Activated naive CD4-positive, alpha-beta T cell treated with anti-CD3 and anti-CD28 coated beads, Interleukin-2, amount 50 U/mL, for 72 hours (primary cell): ENCODE results near the gene IL23R. TPM values are rescaled to one million over a fixed set of nuclear protein-coding genes. Genes with fewer than 3 reads are reported as not detected.
"Not testable (repeated sequence)": the region's sequence is repeated elsewhere in the genome, so short reads cannot be mapped to it uniquely, and the experiment has no call there.

Experiments
- ATAC-seq, 2 donors: fragments of 150-1000 bp; cut with Tn5 transposase; 2 replicates each; pipeline ENCODE4 v1.10.0; 2021; ENCODE audit warnings: mild to moderate bottlenecking in 2 of 2, moderate library complexity in 2 of 2
- DNase-seq, 2 donors: peaks; one replicate each; pipeline ENCODE4 v3.0.0; 2021 to 2022; ENCODE audit warnings: low spot score in 2 of 2
- H3K27ac Mint-ChIP-seq, 2 donors: one replicate each; pipeline ENCODE4 v1.8.0; 2022; ENCODE audit warnings: mild to moderate bottlenecking in 2 of 2, mixed read lengths in 2 of 2
- H3K36me3 Mint-ChIP-seq, 2 donors: one replicate each; pipeline ENCODE4 v1.8.0; 2022; ENCODE audit warnings: mixed read lengths in 2 of 2
- H3K9me3 Mint-ChIP-seq, 2 donors: one replicate each; pipeline ENCODE4 v1.8.0; 2022; ENCODE audit warnings: mixed read lengths in 2 of 2
- total RNA-seq, 2 donors: library from RNA; stranded (reverse); gene quantifications; one replicate each; pipeline ENCODE4 v1.2.3, GENCODE V29; 2022

Gene IL23R
- total RNA-seq, 2 donors from 2014 or later: 0.87 to 15.6 TPM

DNA sequence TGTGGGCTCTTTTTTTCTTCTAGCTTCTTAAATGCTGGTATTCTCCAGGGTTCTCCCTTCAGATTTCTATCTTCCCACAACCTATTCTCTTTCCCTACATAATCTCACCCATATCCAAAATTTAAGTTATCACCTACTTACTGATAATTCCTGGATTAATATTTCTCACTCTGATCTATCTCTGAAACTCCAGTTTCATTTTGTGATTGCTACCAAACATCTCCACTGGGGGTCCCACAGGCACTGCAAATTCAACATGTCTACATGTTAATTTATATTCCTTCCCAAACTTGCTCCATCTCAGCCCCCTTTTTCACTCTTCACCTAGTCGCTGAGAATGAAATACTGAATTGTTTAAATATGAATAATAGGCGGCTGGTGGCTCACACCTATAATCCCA lies 21.6 kb upstream of the IL23R start:
- Mint-ChIP-seq H3K9me3 (no peaks in the 10 kb centered on the region), H3K36me3 (no peaks in the 10 kb centered on the region), H3K27ac (peak overlapping the region in 1 of 2 donors; percentile 16)
- no peak for DNase-seq
- no peak for ATAC-seq

DNA sequence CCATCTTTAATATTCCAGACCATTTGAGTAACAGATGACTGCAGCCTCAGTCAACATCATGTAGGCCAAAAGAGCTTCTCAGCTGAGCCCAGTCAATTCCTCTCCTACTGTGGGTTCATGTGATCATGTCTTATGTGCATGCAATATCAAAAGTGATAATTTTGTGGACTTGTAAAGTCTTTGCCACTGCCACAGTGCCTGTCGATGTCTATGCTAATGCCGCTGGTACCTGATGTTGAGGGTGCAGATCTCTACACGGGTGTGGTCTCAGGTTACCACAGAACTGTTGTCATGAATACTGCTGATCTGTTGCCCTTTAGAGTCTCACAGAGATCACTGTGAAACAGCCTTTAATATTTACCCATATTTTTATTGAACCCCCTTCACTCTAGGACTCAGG lies 20.2 kb upstream of the IL23R start:
- ATAC-seq (no peak), DNase-seq (no peak)
- Mint-ChIP-seq H3K36me3 (no peaks in the 10 kb centered on the region), H3K9me3 (no peaks in the 10 kb centered on the region), H3K27ac (peak overlapping the region in 1 of 2 donors; percentile 77)

DNA sequence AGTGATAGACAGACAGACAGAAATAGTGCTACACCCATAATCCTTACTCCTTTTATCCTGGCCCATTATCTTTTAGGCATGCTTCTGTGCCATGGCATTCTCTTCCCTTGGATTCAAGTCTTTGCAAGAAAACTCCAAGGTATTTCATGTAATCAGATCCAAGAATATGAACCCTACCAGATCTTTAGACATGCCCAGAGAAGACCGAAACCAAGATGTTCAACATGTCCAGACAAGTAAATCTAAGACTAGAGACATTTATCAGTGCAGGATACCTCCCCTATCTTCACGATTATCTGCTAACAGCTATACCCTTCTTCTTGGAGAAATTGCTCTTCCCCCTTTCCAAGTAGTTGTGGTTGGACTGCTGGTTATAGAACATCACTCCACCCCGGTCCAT lies 19.7 kb upstream of the IL23R start:
- peak overlapping the region in 1 of 2 donors; percentile 77 for H3K27ac Mint-ChIP-seq
- no peaks in the 10 kb centered on the region for H3K36me3 Mint-ChIP-seq
- no peak for DNase-seq
- H3K9me3 Mint-ChIP-seq: no peaks in the 10 kb centered on the region
- no peak for ATAC-seq

DNA sequence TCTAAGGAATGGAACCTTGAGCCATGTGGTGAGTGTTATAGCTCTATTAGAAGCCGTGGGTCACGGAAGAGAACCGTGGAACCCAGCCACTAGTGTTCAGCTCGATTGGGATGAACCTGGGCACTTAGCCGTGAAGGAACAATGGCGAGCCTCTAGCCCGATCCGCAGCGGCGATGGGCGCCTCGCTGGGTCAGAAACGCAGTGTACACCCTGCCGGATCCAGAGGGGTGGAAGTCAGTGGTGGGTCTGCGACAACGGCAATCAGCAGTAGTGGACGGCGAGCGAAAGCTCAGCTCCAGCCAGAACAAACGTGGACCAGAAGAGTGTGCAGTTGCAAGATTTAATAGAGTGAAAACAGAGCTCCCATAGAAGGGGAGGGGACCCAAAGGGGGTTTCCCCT lies 18.3 kb upstream of the IL23R start:
- H3K36me3 Mint-ChIP-seq, ATAC-seq, H3K27ac Mint-ChIP-seq, DNase-seq, H3K9me3 Mint-ChIP-seq: not testable (repeated sequence)

DNA sequence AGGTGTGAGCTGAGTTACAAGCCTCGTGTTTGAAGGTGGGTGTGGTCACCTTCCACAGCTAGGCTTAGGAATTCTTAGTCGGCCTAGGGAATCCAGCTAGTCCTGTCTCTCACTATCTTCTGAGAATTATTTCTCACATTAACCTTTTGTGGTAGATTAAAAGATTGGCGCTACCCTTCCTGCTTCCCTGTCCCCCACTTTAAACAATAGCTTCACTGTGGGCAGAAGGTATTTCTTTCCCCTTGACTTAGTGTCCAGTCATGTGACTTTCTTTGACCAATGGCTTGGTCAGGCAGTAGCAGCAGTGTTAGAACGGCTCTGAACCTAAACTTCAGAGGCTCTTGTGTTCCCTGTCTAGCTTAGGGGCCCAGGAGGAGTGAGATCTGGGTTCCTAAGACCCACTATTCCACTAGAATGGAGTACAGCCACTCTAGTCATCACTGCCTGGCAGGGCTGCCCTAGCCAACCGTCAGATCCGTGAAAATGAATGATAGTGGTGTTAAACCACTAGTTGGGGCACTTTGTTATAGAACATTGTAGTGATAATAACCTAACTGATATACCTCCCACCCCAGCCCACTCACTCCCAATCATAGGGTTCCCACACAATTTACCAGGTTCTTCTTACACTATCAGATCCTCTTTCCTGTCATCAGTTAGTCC lies 17.6 kb upstream of the IL23R start:
- DNase-seq (no peak), ATAC-seq (peak; percentile 30 to 63)
- Mint-ChIP-seq H3K9me3 (no peaks in the 10 kb centered on the region), H3K36me3 (peaks cover 0 to 6% of the 10 kb centered on the region in 2 donors), H3K27ac (peak overlapping the region in 1 of 2 donors; percentile 80)

DNA sequence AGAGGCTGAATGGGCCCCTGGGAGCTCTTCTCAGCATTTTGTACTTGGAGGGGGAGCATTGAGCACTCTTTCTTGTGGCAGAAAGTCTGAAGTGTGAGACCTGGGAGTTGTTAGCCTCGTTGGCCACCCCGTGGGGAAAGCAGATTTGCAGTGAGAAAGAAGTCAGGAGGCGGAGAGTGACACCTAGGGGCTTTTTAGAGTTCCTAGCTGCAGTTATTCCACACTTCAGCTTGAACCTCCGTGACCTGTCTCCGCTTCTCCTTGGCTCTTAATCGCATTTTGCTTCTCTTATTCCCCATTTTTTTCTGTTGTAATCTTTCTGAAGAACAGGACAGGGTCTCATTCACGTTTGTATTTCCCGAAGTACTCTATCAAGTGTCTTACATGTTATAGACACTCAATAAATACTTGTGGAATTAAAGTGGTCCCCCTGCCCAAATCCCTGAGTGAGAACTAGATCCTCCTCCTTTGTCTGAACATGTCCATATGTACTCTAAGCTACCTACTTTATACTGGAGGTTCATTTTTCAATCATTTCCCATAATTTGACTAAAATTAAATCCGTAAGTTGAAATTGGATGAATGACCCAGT lies 17.0 kb upstream of the IL23R start:
- Mint-ChIP-seq H3K27ac (peak overlapping the region in 1 of 2 donors; percentile 80), H3K9me3 (no peaks in the 10 kb centered on the region), H3K36me3 (peaks cover 0 to 12% of the 10 kb centered on the region in 2 donors)
- ATAC-seq (peak; percentile 91 to 92), DNase-seq (peak in 1 of 2 donors; percentile 54)

DNA sequence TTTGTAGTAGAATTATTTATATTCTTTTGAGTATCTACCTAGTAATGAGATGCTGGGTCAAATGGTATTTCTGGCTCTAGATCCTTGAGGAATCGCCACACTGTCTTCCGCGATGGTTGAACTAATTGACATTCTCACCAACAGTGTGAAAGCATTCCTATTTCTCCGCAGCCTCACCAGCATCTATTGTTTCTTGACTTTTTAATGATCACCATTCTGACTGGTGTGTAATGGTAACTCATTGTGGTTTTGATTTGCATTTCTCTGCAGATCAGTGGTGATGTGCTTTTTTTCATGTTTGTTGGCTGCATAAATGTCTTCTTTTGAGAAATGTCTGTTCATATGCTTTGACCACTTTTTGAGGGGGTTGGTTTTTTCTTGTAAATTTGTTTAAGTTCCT lies 15.3 kb upstream of the IL23R start:
- Mint-ChIP-seq H3K27ac (no peak overlapping the region), H3K9me3 (peaks cover 0 to 6% of the 10 kb centered on the region in 2 donors)

DNA sequence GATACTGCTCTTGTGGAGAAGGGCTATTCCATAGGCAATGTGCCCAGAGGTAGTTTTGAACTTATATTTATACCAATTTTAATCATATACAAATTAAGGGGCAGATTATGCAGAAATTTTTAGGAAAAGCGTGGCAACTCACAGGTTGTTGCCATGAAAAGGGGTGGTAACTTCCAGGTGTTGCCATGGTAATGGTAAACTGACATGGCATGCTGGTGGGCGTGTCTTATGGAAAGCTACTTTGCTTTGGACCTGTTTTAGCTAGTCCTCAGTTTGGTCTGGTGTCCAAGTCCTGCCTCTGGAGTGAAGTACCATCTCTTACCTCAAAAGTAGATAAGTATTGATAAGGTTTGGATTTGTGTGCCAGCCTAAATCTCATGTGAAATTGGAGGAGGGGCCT lies 7.9 kb upstream of the IL23R start:
- peaks cover 0 to 20% of the 10 kb centered on the region in 2 donors for H3K36me3 Mint-ChIP-seq
- peak overlapping the region in 1 of 2 donors; percentile 58 for H3K27ac Mint-ChIP-seq
- peaks cover 0 to 6% of the 10 kb centered on the region in 2 donors for H3K9me3 Mint-ChIP-seq
- DNase-seq (no peak), ATAC-seq (peak in 1 of 2 donors; percentile 9)

More for the DNA sequence above, 15.3 kb upstream of the IL23R start:
- peaks cover 0 to 23% of the 10 kb centered on the region in 2 donors for H3K36me3 Mint-ChIP-seq
- ATAC-seq (no peak), DNase-seq (no peak)

DNA sequence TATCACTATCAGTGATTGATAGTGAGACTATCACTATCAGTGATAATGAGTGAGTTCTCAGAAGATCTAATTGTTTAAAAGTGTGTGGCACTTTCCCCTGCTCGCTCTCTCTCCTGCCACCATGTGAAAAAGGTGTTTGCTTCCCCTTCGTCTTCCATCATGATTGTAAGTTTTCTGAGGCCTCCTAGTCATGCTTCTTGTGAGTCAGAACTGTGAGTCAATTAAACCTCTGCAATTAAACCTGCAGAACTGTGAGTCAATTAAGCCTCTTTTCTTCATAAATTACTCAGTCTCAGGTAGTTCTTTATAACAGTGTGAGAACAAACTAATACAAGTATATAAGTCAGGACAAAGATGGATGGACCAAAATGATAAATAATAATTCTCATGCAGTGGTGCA lies 7.0 kb upstream of the IL23R start:
- DNase-seq (no peak), ATAC-seq (peak; percentile 77)
- Mint-ChIP-seq H3K9me3 (peaks cover 0 to 6% of the 10 kb centered on the region in 2 donors), H3K36me3 (peaks cover 0 to 12% of the 10 kb centered on the region in 2 donors), H3K27ac (peak overlapping the region; percentile 71 to 92)

DNA sequence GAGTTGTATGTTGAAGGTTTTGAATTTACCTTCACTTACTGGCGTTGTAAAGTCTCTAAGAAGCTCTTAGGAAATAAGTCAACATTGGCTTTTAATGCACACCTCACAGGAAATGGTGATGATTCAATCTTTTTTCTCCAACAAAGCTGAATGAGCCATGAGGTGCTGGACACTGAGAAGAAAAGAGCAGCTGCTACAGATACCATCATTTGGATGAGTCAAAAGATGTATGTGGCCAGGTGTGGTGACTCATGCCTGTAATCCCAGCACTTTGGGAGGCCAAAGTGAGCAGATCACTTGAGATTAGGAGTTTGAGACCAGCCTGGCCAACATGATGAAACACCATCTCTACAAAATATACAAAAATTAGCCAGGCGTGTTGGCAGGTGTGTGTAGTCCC lies 3.3 kb upstream of the IL23R start:
- ATAC-seq: peak; percentile 76 to 83
- Mint-ChIP-seq H3K36me3 (peaks cover 0 to 25% of the 10 kb centered on the region in 2 donors), H3K27ac (peak overlapping the region; percentile 78 to 99), H3K9me3 (no peaks in the 10 kb centered on the region)
- DNase-seq: peak; percentile 56 to 69

DNA sequence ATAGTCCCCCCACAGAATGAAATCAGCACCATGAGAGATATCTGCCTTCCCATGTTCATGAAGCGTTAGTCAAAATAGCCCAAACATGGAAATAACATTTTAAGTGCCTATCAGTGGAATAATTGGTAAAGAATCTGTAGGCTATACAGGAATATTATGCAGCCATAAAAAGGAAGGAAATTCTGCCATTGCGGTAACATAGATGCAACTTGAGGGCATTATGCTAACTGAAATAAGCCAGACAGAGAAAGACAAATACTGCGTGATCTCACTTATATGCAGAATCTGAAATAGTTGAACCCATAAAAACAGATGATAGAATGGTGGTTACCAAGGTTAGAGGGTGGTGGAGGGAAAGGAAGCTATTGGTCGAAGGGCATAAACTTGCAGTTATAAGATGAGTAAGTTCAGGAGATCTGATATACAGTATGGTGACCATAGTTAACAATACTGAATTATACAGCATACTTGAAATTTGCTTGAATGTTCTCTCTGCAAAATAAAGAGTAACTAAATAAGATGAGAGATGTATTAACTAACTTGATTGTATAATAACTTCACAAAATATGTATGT lies 699 bp upstream of the IL23R start:
- peaks cover 0 to 34% of the 10 kb centered on the region in 2 donors for H3K36me3 Mint-ChIP-seq

DNA sequence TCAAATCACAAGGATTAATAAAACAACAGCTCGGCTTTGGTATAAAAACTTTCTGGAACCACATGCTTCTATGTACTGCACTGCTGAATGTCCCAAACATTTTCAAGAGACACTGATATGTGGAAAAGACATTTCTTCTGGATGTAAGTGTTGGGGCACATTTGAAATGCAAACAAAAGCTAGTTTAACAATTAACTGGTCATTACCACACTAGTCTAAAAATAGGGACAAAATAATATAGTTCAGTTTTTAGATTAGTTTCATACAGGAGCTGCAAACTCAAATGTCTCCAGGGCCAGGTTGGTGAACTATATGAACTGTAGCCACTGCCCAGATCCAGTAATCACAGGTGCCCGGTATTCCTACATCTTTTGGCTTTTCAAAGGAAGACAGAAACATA lies 3.2 kb downstream of the IL23R start:
- Mint-ChIP-seq H3K36me3 (peaks cover 0 to 46% of the 10 kb centered on the region in 2 donors), H3K9me3 (no peaks in the 10 kb centered on the region), H3K27ac (peak overlapping the region in 1 of 2 donors; percentile 100)
- ATAC-seq (no peak), DNase-seq (no peak)

More for the DNA sequence above, 699 bp upstream of the IL23R start:
- Mint-ChIP-seq H3K27ac (peak overlapping the region; percentile 70 to 96), H3K9me3 (no peaks in the 10 kb centered on the region)
- ATAC-seq (no peak), DNase-seq (no peak)

DNA sequence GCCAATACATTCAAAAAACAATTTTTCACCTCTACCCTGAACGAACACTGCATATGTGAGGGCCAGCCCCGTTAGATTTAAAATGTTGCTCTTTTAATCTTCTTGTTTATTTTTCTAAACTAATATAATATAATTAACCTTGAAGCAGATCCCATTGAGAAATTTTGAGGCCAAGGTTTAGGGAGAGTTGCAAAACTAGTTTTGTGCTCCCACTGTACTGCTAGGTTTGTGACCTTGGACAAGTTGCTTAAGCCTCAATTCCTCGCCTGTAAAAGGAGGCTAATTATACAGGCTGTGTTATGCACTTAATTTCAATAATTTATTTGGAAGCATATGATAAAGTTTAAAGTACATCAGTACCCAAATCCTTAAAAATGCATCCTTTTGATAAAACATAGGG lies 3.7 kb downstream of the IL23R start:
- Mint-ChIP-seq H3K9me3 (peaks cover 2 to 3% of the 10 kb centered on the region in 2 donors), H3K27ac (peak overlapping the region in 1 of 2 donors; percentile 100), H3K36me3 (peaks cover 0 to 45% of the 10 kb centered on the region in 2 donors)
- DNase-seq (no peak), ATAC-seq (no peak)

DNA sequence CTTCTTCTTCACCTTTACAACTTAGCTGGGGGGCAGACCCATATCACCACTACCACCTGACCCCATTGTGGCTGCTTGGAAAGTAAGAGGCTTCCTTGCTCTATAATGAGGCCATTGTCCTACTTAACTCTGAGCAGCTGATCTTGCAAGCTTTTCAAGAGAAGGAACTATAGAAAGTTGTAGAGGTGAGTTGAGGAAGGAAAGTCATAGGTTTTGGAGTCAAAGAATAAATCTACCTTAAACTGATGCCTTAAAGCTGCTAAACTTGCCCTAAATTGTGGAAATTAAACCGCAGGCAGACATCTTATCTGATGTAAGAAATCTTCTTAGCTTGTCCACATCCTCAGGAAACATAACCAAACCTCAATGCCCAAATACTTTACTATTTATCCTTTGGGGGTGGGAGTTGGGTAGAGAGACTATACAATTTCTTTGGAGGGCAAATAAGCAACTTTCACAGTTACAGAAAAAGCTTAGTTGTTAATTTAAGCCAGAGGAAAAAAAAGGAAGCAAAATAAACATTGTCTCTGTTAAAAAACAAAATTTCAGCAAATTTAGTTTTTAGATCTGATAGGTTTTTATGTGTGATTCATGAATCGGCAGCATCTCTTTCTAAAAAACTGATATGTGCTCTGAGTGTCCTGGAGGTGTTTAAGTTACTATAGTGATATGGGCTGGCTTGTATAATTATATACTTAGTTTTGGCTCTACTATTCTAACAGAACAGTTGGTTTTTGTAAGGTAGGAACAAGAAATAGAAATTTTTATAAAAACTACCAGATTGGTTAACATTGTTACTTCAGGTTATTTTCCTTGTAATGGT lies 4.7 kb downstream of the IL23R start:
- peak; percentile 3 to 6 for ATAC-seq
- DNase-seq: no peak
- Mint-ChIP-seq H3K27ac (peak overlapping the region; percentile 93 to 100), H3K9me3 (peaks cover 6 to 8% of the 10 kb centered on the region in 2 donors), H3K36me3 (peaks cover 3 to 47% of the 10 kb centered on the region in 2 donors)

DNA sequence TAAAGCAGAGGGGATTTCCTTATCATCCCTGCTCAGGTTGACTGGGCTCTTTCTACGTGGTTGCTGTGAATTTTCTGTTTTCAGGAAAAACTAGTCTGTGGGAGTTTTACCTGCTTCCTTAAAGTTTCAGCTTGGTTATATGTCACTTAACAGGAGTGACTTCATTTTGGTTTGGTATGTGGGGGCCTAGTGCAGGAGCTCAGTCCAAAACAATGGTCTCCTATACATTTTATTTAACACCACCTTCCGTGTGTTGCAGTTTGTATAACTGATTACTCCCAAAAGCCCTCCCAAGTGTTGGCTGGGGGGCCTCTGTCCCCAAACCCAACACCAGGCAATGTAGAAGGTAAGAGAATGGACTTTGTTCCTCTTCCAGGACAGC lies 5.3 kb downstream of the IL23R start:
- ATAC-seq: peak; percentile 14 to 19
- no peak for DNase-seq
- peaks cover 5 to 45% of the 10 kb centered on the region in 2 donors for H3K36me3 Mint-ChIP-seq
- H3K9me3 Mint-ChIP-seq: peaks cover 8 to 11% of the 10 kb centered on the region in 2 donors
- H3K27ac Mint-ChIP-seq: peak overlapping the region; percentile 93 to 100

DNA sequence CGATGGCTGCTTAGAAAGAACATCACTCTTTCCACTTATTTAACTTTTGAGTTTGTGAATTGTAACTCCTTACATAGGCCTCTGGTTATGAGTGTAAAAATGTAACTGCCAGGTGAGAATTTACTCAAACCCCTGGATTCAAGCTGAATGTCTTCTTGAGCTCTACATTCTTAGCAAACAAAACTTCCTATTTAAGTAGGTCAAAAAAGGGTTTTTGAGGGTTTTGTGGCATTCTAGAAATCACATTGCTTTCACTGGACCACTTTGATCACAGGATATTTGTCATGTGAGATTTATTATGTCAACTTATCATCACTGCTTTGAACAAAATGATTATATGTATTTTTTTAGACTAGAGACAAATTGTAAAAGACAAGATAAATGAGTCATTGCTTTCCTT lies 5.7 kb downstream of the IL23R start:
- H3K27ac Mint-ChIP-seq: peak overlapping the region; percentile 93 to 100
- H3K9me3 Mint-ChIP-seq: peaks cover 8 to 11% of the 10 kb centered on the region in 2 donors
- peaks cover 5 to 49% of the 10 kb centered on the region in 2 donors for H3K36me3 Mint-ChIP-seq
- ATAC-seq (peak; percentile 69 to 78), DNase-seq (no peak)

DNA sequence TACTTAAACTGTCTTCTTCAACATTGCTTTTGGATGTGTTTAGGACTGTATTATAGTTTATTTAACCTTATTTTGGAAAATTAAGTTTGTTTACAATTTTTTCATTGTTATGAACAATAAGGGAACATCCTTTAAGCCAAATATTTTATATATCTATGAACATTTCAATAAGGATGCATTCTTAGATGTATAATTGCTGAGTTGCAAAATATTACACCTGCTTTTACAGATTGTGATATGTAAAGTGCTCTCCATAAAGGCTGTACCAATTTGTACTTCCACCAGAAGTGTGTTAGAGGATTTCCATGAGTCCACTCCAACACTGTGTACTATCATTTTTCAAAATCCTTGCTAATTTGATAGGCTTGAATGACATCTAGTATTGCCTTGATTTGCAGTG lies 7.7 kb downstream of the IL23R start:
- peaks cover 8 to 11% of the 10 kb centered on the region in 2 donors for H3K9me3 Mint-ChIP-seq
- peak overlapping the region in 1 of 2 donors; percentile 100 for H3K27ac Mint-ChIP-seq
- ATAC-seq (no peak), DNase-seq (no peak)
- peaks cover 5 to 53% of the 10 kb centered on the region in 2 donors for H3K36me3 Mint-ChIP-seq
